OCI-LY3 (cell line): Measurements from ENCODE around the gene MTUS2.

Source experiments
- H2AFZ ChIP-seq: fragments of 200-600, 300-600 bp; shearing (Covaris generic); 2 replicates; pipeline ENCODE4 v1.6.0; 2014; ENCODE audit warnings: antibody characterized with exemption, low read depth, low read length
- H3K27ac ChIP-seq: fragments of 200-600, 300-600 bp; sonication (generic); 2 replicates; pipeline ENCODE4 v1.5.1; 2014; ENCODE audit warnings: mild to moderate bottlenecking, low read length, moderate library complexity, mixed read lengths
- H3K27me3 ChIP-seq: fragments of 200-600, 300-600 bp; sonication (generic); 2 replicates; pipeline ENCODE4 v1.6.1; 2014; ENCODE audit warnings: low read depth, low read length, mixed read lengths
- H3K36me3 ChIP-seq: fragments of 200-600, 300-600 bp; sonication (generic); replicated peaks from 2 replicates; pipeline ENCODE3; 2014; ENCODE audit warnings: low read depth, low read length, mixed read lengths
- H3K4me1 ChIP-seq: fragments of 300-600, 200-600 bp; sonication (generic); 2 replicates; pipeline ENCODE4 v1.6.1; 2014; ENCODE audit warnings: low read length, mixed read lengths
- H3K4me2 ChIP-seq: fragments of 200-600, 300-600 bp; sonication (generic); 2 replicates; pipeline ENCODE4 v1.6.1; 2014; ENCODE audit warnings: low read length, mixed read lengths
- H3K4me3 ChIP-seq: fragments of 300-600, 200-600 bp; sonication (generic); 2 replicates; pipeline ENCODE4 v1.5.1; 2014; ENCODE audit warnings: antibody characterized with exemption, mild to moderate bottlenecking, low read length, moderate library complexity
- H3K79me2 ChIP-seq: fragments of 300-600, 200-600 bp; shearing (Covaris generic); 2 replicates; pipeline ENCODE4 v1.6.1; 2014; ENCODE audit warnings: mild to moderate bottlenecking, low read length, mixed read lengths
- H3K9ac ChIP-seq: fragments of 300-600, 200-600 bp; shearing (Covaris generic); 2 replicates; pipeline ENCODE4 v1.6.0; 2014; ENCODE audit warnings: mild to moderate bottlenecking, low read length, moderate library complexity
- H3K9me3 ChIP-seq: fragments of 200-600, 300-600 bp; shearing (Covaris generic); 2 replicates; pipeline ENCODE4 v1.6.1; 2014; ENCODE audit warnings: low read length, mixed read lengths; ENCODE audit not compliant: insufficient read depth
- H4K20me1 ChIP-seq: fragments of 200-600, 300-600 bp; sonication (generic); 2 replicates; pipeline ENCODE4 v1.6.1; 2016; ENCODE audit warnings: low read length, mixed read lengths; ENCODE audit not compliant: insufficient read depth
- EZH2phosphoT487 ChIP-seq: fragments of 200-600 bp; shearing (Covaris generic); IDR thresholded peaks from 2 replicates; pipeline ENCODE4 v1.6.1; 2018; ENCODE audit warnings: antibody characterized with exemption, mixed run types, low read depth
- TF ChIP-seq, protein P1 (sequence below): fragments of 200-600, 300-600 bp; sonication (generic); IDR thresholded peaks from 2 replicates; pipeline ENCODE4 v1.5.1; 2014; ENCODE audit warnings: antibody characterized with exemption, low read length, low read depth

MTUS2 gene

DNA sequence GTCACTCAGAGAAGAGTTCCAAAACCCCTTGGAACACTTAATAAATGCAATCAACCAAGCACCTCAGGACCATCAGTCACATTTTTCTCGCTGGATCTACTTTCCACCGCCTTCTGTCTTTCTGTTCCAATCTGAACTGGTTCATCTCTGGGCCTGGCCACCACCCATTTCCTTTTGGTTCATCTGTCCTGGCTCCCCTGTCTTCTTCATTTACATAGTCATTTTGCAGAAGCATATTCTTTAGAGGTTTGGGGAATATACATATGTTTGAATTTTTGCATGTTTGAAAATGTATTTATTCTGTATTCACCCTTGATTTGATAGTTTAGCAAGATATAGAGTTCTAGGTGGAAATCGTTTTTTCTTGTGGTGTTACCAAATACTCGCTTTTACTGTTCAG lies 188.2 kb downstream of the MTUS2 start:
- H3K4me2 ChIP-seq: no peak overlapping the region
- H3K9me3 ChIP-seq: no peaks in the 10 kb centered on the region

GRCh38 chr13:29020314-29020713 lies 200.2 kb downstream of the MTUS2 start:
- Histone ChIP-seq H3K4me2 (no peak overlapping the region), H3K4me1 (no peaks in the 10 kb centered on the region), H3K9ac (no peak overlapping the region), H3K79me2 (no peaks in the 10 kb centered on the region), H4K20me1 (no peaks in the 10 kb centered on the region), H3K36me3 (no peaks in the 10 kb centered on the region), H3K27me3 (no peaks in the 10 kb centered on the region), H3K27ac (no peak overlapping the region), H3K4me3 (no peak overlapping the region), H3K9me3 (no peaks in the 10 kb centered on the region), H2AFZ (no peak overlapping the region)
- no peak for TF ChIP-seq EZH2phosphoT487
- TF ChIP-seq, protein P1, sequence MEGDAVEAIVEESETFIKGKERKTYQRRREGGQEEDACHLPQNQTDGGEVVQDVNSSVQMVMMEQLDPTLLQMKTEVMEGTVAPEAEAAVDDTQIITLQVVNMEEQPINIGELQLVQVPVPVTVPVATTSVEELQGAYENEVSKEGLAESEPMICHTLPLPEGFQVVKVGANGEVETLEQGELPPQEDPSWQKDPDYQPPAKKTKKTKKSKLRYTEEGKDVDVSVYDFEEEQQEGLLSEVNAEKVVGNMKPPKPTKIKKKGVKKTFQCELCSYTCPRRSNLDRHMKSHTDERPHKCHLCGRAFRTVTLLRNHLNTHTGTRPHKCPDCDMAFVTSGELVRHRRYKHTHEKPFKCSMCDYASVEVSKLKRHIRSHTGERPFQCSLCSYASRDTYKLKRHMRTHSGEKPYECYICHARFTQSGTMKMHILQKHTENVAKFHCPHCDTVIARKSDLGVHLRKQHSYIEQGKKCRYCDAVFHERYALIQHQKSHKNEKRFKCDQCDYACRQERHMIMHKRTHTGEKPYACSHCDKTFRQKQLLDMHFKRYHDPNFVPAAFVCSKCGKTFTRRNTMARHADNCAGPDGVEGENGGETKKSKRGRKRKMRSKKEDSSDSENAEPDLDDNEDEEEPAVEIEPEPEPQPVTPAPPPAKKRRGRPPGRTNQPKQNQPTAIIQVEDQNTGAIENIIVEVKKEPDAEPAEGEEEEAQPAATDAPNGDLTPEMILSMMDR: no peak

More for the DNA sequence above, 188.2 kb downstream of the MTUS2 start:
- H3K4me1 ChIP-seq: no peaks in the 10 kb centered on the region
- H4K20me1 ChIP-seq: no peaks in the 10 kb centered on the region
- H3K36me3 ChIP-seq: no peaks in the 10 kb centered on the region
- TF ChIP-seq, protein P1: no peak
- TF ChIP-seq EZH2phosphoT487: no peak
- no peaks in the 10 kb centered on the region for H3K79me2 ChIP-seq
- no peak overlapping the region for H3K27ac ChIP-seq
- H3K9ac ChIP-seq: no peak overlapping the region
- H2AFZ ChIP-seq: no peak overlapping the region
- H3K4me3 ChIP-seq: no peak overlapping the region
- peaks cover 32% of the 10 kb centered on the region for H3K27me3 ChIP-seq

DNA sequence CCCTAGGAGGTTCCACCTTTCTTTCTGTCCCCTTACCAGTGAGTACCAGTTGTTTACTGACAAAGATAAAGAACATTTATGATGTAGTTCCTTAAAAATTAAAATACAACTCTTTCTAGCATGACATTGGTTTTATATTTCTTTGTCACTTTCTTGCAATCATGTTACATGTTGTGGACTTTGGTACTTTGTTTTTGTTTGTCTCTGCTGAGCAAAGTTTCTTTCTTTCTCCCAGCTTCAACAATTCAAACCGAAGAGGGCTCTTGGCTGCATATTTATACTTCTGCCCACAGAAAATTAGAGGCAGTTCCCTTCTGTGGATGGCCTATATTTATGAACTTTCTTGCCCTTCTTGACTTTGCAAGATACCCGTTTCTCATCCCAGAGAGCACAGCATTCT lies 201.2 kb downstream of the MTUS2 start:
- Histone ChIP-seq H3K4me2 (no peak overlapping the region), H2AFZ (no peak overlapping the region), H3K4me1 (no peaks in the 10 kb centered on the region), H3K9me3 (no peaks in the 10 kb centered on the region), H3K36me3 (no peaks in the 10 kb centered on the region), H3K4me3 (no peak overlapping the region), H4K20me1 (no peaks in the 10 kb centered on the region), H3K27ac (no peak overlapping the region), H3K27me3 (no peaks in the 10 kb centered on the region), H3K79me2 (no peaks in the 10 kb centered on the region), H3K9ac (no peak overlapping the region)
- TF ChIP-seq, protein P1: no peak
- TF ChIP-seq EZH2phosphoT487: no peak

GRCh38 chr13:29021717-29022116 lies 201.6 kb downstream of the MTUS2 start:
- H2AFZ ChIP-seq: no peak overlapping the region
- H3K4me1 ChIP-seq: no peaks in the 10 kb centered on the region
- no peak overlapping the region for H3K4me2 ChIP-seq
- H3K4me3 ChIP-seq: no peak overlapping the region
- H3K27ac ChIP-seq: no peak overlapping the region
- no peaks in the 10 kb centered on the region for H3K9me3 ChIP-seq
- H3K27me3 ChIP-seq: no peaks in the 10 kb centered on the region
- H3K79me2 ChIP-seq: no peaks in the 10 kb centered on the region
- H4K20me1 ChIP-seq: no peaks in the 10 kb centered on the region
- TF ChIP-seq, protein P1: no peak
- no peak for TF ChIP-seq EZH2phosphoT487
- H3K9ac ChIP-seq: no peak overlapping the region
- no peaks in the 10 kb centered on the region for H3K36me3 ChIP-seq
